ENCODE data around the gene ATP6V0B. TPM values are rescaled to one million over a fixed set of nuclear protein-coding genes. Genes with fewer than 3 reads are reported as not detected.

The ATP6V0B gene
- total and polyA plus RNA-seq, 2 donors (not counting 3 experiments of a cell fraction or from before 2014, with no cell fraction given), result 110 to 325 TPM

- CTCF ChIA-PET, result interaction anchor here (0.7 to 3.3 kb wide), 4 partner anchors 11 to 231 kb away, joined by 3 to 13 read pairs (median 5); no protein-coding TSS in a partner anchor
- no TSS peak for BruUV-seq (replicated peaks)
- dilution Hi-C loops (cut with MboI; ENCODE audit: extremely low pct_ligation_motif_present, low sequenced_read_pairs), result no loop called here
Measured at GRCh38 chr1:43994071-43994470, 19.3 kb downstream of the ATP6V0B start.

GRCh38 chr1:43994794-43995790 lies 20.3 kb downstream of the ATP6V0B start:
- Histone ChIP-seq H3K4me1 (ENCODE audit: control insufficient read depth, extremely low read depth, insufficient read depth, low read length) (peaks cover 7% of the 10 kb centered on the region), H3K27me3 (ENCODE audit: control insufficient read depth in 2 of 2, insufficient read depth in 2 of 2, low read length in 2 of 2) (no peaks in the 10 kb centered on the region), H3K9me3 (replicated peaks; ENCODE audit: control insufficient read depth, insufficient read depth, low read length) (no peaks in the 10 kb centered on the region), H3K27ac (ENCODE audit: insufficient read depth, low read depth, low read length) (no peak overlapping the region), H3K4me3 (replicated peaks in 1 of 3; ENCODE audit: insufficient read depth in 1 of 3, low read depth in 1 of 3, low read length in 3 of 3) (no peak overlapping the region), H3K9me1 (replicated peaks; ENCODE audit: control insufficient read depth, extremely low read depth, insufficient read depth, low read length) (no peaks in the 10 kb centered on the region), H3K9ac (replicated peaks; ENCODE audit: extremely low read depth, insufficient read depth, low read length) (no peak overlapping the region), H3K79me2 (ENCODE audit: control insufficient read depth, insufficient read depth, low read length) (no peaks in the 10 kb centered on the region), H4K20me1 (replicated peaks; ENCODE audit: control insufficient read depth, extremely low read depth, insufficient read depth, low read length) (no peaks in the 10 kb centered on the region), H3K4me2 (ENCODE audit: insufficient read depth, low read length) (no peak overlapping the region), H2AFZ (ENCODE audit: low read depth, low read length) (no peak overlapping the region), H3K36me3 (ENCODE audit: control insufficient read depth in 2 of 2, extremely low read depth in 1 of 2, insufficient read depth in 2 of 2, low read length in 2 of 2) (no peaks in the 10 kb centered on the region)
- intact Hi-C loops (cut with micrococcal nuclease), result loop anchor here (5.0 kb wide), 2 partner anchors 37 to 233 kb away; partner anchors contain the start of gene SLC6A9
- no peak for FAIRE-seq
- peak in 1 of 2 donors; percentile 30 for TF ChIP-seq CTCF (IDR thresholded peaks at IDR 0.05; ENCODE audit: extremely low read depth in 1 of 2, insufficient read depth in 1 of 2, low read depth in 1 of 2, low read length in 2 of 2)
- TF ChIP-seq, protein P1, sequence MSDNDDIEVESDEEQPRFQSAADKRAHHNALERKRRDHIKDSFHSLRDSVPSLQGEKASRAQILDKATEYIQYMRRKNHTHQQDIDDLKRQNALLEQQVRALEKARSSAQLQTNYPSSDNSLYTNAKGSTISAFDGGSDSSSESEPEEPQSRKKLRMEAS (IDR thresholded peaks at IDR 0.05; ENCODE audit: insufficient read depth, insufficient read length), result no peak
- BruUV-seq (replicated peaks), result no TSS peak
- ChIA-PET CTCF (interaction anchor here (0.6 to 3.3 kb wide), 6 partner anchors 10 to 232 kb away, joined by 4 to 13 read pairs (median 5); no protein-coding TSS in a partner anchor), POLR2A (no interaction called here)
- dilution Hi-C loops (cut with MboI; ENCODE audit: extremely low pct_ligation_motif_present, low sequenced_read_pairs), result no loop called here
- DNase-seq (ENCODE audit: low read depth, low spot score), result no peak

More at GRCh38 chr1:43994071-43994470, 19.3 kb downstream of the ATP6V0B start:
- no peak for DNase-seq (ENCODE audit: low read depth, low spot score)
- intact Hi-C loops (cut with micrococcal nuclease), result loop anchor here (5.0 kb wide), 2 partner anchors 38 to 232 kb away; partner anchors contain the start of gene SLC6A9
- no peaks in the 10 kb centered on the region for H4K20me1 ChIP-seq (replicated peaks; ENCODE audit: control insufficient read depth, extremely low read depth, insufficient read depth, low read length)
- no peaks in the 10 kb centered on the region for H3K27me3 ChIP-seq (ENCODE audit: control insufficient read depth in 2 of 2, insufficient read depth in 2 of 2, low read length in 2 of 2)
- H3K9me3 ChIP-seq (replicated peaks; ENCODE audit: control insufficient read depth, insufficient read depth, low read length), result no peaks in the 10 kb centered on the region
- H3K9me1 ChIP-seq (replicated peaks; ENCODE audit: control insufficient read depth, extremely low read depth, insufficient read depth, low read length), result no peaks in the 10 kb centered on the region
- H3K4me2 ChIP-seq (ENCODE audit: insufficient read depth, low read length), result no peak overlapping the region
- no peak overlapping the region for H3K9ac ChIP-seq (replicated peaks; ENCODE audit: extremely low read depth, insufficient read depth, low read length)
- no peak overlapping the region for H2AFZ ChIP-seq (ENCODE audit: low read depth, low read length)
- H3K4me1 ChIP-seq (ENCODE audit: control insufficient read depth, extremely low read depth, insufficient read depth, low read length), result peaks cover 7% of the 10 kb centered on the region
- H3K4me3 ChIP-seq (replicated peaks in 1 of 3; ENCODE audit: insufficient read depth in 1 of 3, low read depth in 1 of 3, low read length in 3 of 3), result no peak overlapping the region
- no peaks in the 10 kb centered on the region for H3K79me2 ChIP-seq (ENCODE audit: control insufficient read depth, insufficient read depth, low read length)
- H3K36me3 ChIP-seq (ENCODE audit: control insufficient read depth in 2 of 2, extremely low read depth in 1 of 2, insufficient read depth in 2 of 2, low read length in 2 of 2), result no peaks in the 10 kb centered on the region
- H3K27ac ChIP-seq (ENCODE audit: insufficient read depth, low read depth, low read length), result no peak overlapping the region
- no peak for FAIRE-seq
- no peak for TF ChIP-seq EZH2 (IDR thresholded peaks at IDR 0.05; ENCODE audit: borderline replicate concordance, low read depth, low read length, severe bottlenecking)
- no peak for TF ChIP-seq MYC (IDR thresholded peaks at IDR 0.05; ENCODE audit: low read depth, low read length)
- TF ChIP-seq GATA2 (IDR thresholded peaks at IDR 0.05; ENCODE audit: insufficient read depth, insufficient read length, low read depth, low read length), result no peak
- TF ChIP-seq POLR2A (IDR thresholded peaks at IDR 0.05; ENCODE audit: low read depth, low read length), result no peak
- TF ChIP-seq JUN (IDR thresholded peaks at IDR 0.05; ENCODE audit: borderline replicate concordance, insufficient read depth, insufficient read length, low read depth), result no peak
- TF ChIP-seq POLR2AphosphoS5 (IDR thresholded peaks at IDR 0.05; ENCODE audit: insufficient read depth, low read depth, low read length), result no peak
- POLR2A ChIA-PET, result no interaction called here
